Astrocyte of the spinal cord (primary cell): ENCODE measurements around the gene TBC1D22A.

ENCODE experiments used
- DNase-seq: peaks from one replicate; pipeline ENCODE4 v3.0.0; 2011; ENCODE audit warnings: low read depth, low spot score
- H3K4me3 ChIP-seq: 2 replicates; pipeline ENCODE4 v1.5.1; 2011; ENCODE audit warnings: low read depth, mild to moderate bottlenecking, low read length, moderate library complexity
- CTCF ChIP-seq: IDR thresholded peaks from 2 replicates; pipeline ENCODE4 v1.5.1; 2012; ENCODE audit warnings: low read depth, mild to moderate bottlenecking, low read length, inconsistent platforms
- in situ Hi-C: cut with HindIII; loops from 2 replicates; pipeline ENCODE4 v1.10.0; 2017; ENCODE audit warnings: low sequenced_read_pairs

The TBC1D22A gene

GRCh38 chr22:46801331-46801811 lies 38.9 kb downstream of the TBC1D22A start:
- TF ChIP-seq CTCF = no peak
- H3K4me3 ChIP-seq = no peak overlapping the region
- in situ Hi-C loops = no loop called here
- no peak for DNase-seq

GRCh38 chr22:46801826-46802607 lies 39.6 kb downstream of the TBC1D22A start:
- no peak for DNase-seq
- H3K4me3 ChIP-seq = no peak overlapping the region
- in situ Hi-C loops = no loop called here
- no peak for TF ChIP-seq CTCF

GRCh38 chr22:46802608-46803027 lies 40.2 kb downstream of the TBC1D22A start:
- DNase-seq = no peak
- no peak overlapping the region for H3K4me3 ChIP-seq
- in situ Hi-C loops = no loop called here
- TF ChIP-seq CTCF = no peak

GRCh38 chr22:46803031-46803880 lies 40.8 kb downstream of the TBC1D22A start:
- in situ Hi-C loops = no loop called here
- H3K4me3 ChIP-seq = no peak overlapping the region
- peak; percentile 97 for TF ChIP-seq CTCF
- DNase-seq = no peak

- H3K4me3 ChIP-seq = no peak overlapping the region
- in situ Hi-C loops = no loop called here
- no peak for DNase-seq
- TF ChIP-seq CTCF = no peak
These were observed 41.5 kb downstream of the TBC1D22A start for GRCh38 chr22:46803936-46804335.

- no peak overlapping the region for H3K4me3 ChIP-seq
- no peak for TF ChIP-seq CTCF
- in situ Hi-C loops = no loop called here
- DNase-seq = no peak
These were observed 44.3 kb downstream of the TBC1D22A start for GRCh38 chr22:46806794-46807193.
